HG02763 (cell line): ENCODE data around the gene SYNRG.

Source experiments
- ATAC-seq: cut with Tn5 transposase; IDR thresholded peaks from one replicate; pipeline ENCODE4 v1.9.1; 2021; ENCODE audit warnings: mild to moderate bottlenecking, moderate library complexity; ENCODE audit not compliant: unreplicated experiment

The SYNRG gene

GRCh38 chr17:37604556-37604955, 4.7 kb downstream of the SYNRG start:
- no peak for ATAC-seq

- ATAC-seq = no peak
Observed at GRCh38 chr17:37598145-37598544, 11.1 kb downstream of the SYNRG start.

GRCh38 chr17:37592291-37592690, 16.9 kb downstream of the SYNRG start:
- ATAC-seq = no peak

- ATAC-seq = no peak
Observed at GRCh38 chr17:37585066-37585465, 24.2 kb downstream of the SYNRG start.

- no peak for ATAC-seq
Observed at GRCh38 chr17:37576281-37576680, 32.9 kb downstream of the SYNRG start.

- ATAC-seq = no peak
Observed at GRCh38 chr17:37574427-37574826, 34.8 kb downstream of the SYNRG start.

GRCh38 chr17:37571674-37572073, 37.5 kb downstream of the SYNRG start:
- no peak for ATAC-seq

GRCh38 chr17:37570527-37571093, 38.6 kb downstream of the SYNRG start:
- ATAC-seq = no peak

- ATAC-seq = no peak
Observed at GRCh38 chr17:37568350-37569053, 40.7 kb downstream of the SYNRG start.

- no peak for ATAC-seq
Observed at GRCh38 chr17:37567538-37567937, 41.7 kb downstream of the SYNRG start.

- no peak for ATAC-seq
Observed at GRCh38 chr17:37567137-37567536, 42.1 kb downstream of the SYNRG start.

GRCh38 chr17:37564252-37564651, 45.0 kb downstream of the SYNRG start:
- no peak for ATAC-seq

- ATAC-seq = no peak
Observed at GRCh38 chr17:37562016-37562745, 47.0 kb downstream of the SYNRG start.

- no peak for ATAC-seq
Observed at GRCh38 chr17:37558299-37558698, 50.9 kb downstream of the SYNRG start.

GRCh38 chr17:37557482-37557881, 51.7 kb downstream of the SYNRG start:
- no peak for ATAC-seq

- ATAC-seq = no peak
Observed at GRCh38 chr17:37555386-37555785, 53.8 kb downstream of the SYNRG start.

- ATAC-seq = no peak
Observed at GRCh38 chr17:37553401-37553966, 55.7 kb downstream of the SYNRG start.

GRCh38 chr17:37551788-37552187, 57.4 kb downstream of the SYNRG start:
- no peak for ATAC-seq

- ATAC-seq = no peak
Observed at GRCh38 chr17:37547986-37548385, 61.2 kb downstream of the SYNRG start.

- no peak for ATAC-seq
Observed at GRCh38 chr17:37546302-37546701, 62.9 kb downstream of the SYNRG start.

GRCh38 chr17:37545486-37545885, 63.7 kb downstream of the SYNRG start:
- ATAC-seq = no peak

- no peak for ATAC-seq
Observed at GRCh38 chr17:37543637-37544052, 65.6 kb downstream of the SYNRG start.
